GM12873 (cell line): ENCODE measurements around the gene WWC1.

Experiments used
- CTCF ChIP-seq: IDR thresholded peaks from 2 replicates; pipeline ENCODE4 v1.5.1; 2012; ENCODE audit warnings: low read depth, mild to moderate bottlenecking, moderate library complexity, low read length, control low read depth; ENCODE audit not compliant: insufficient read depth; ENCODE audit errors: missing control alignments

The WWC1 gene

GRCh38 chr5:168291342-168291963 is at the start of gene WWC1:
WWC1 (plus strand) TSS chr5:168291645; CDS start chr5:168292153, 508 bp downstream.
- TF ChIP-seq CTCF, result no peak

GRCh38 chr5:168244838-168245559 is 46.4 kb upstream of the WWC1 start:
- TF ChIP-seq CTCF, result no peak

GRCh38 chr5:168249923-168250322 is 41.5 kb upstream of the WWC1 start:
- TF ChIP-seq CTCF, result no peak

- no peak for TF ChIP-seq CTCF
Observed at GRCh38 chr5:168251259-168251658, 40.2 kb upstream of the WWC1 start.

GRCh38 chr5:168254013-168254693 is 37.3 kb upstream of the WWC1 start:
- TF ChIP-seq CTCF, result no peak

- TF ChIP-seq CTCF, result no peak
Observed at GRCh38 chr5:168260353-168261226, 30.9 kb upstream of the WWC1 start.
